BE2C (cell line): ENCODE data around the gene UBE3B.
A peak's percentile ranks its signal among the peaks of the same experiment; 100 is the strongest.

ENCODE experiments used
- DNase-seq: peaks from one replicate; pipeline ENCODE4 v3.0.0-alpha.2; 2020
- H3K27me3 ChIP-seq: fragments of 250-450 bp; sonication (Bioruptor Pico); 2 replicates; pipeline ENCODE4 v1.5.1; 2020; ENCODE audit warnings: mild to moderate bottlenecking
- H3K36me3 ChIP-seq: fragments of 250-450 bp; sonication (Bioruptor Pico); 2 replicates; pipeline ENCODE4 v1.5.1; 2020; ENCODE audit warnings: mild to moderate bottlenecking
- H3K4me1 ChIP-seq: fragments of 250-450 bp; sonication (Bioruptor Pico); 2 replicates; pipeline ENCODE4 v1.5.1; 2020
- H3K4me3 ChIP-seq: 2 replicates; pipeline ENCODE4 v1.5.1; 2011; ENCODE audit warnings: low read depth, low read length
- H3K9me3 ChIP-seq: fragments of 250-450 bp; sonication (Bioruptor Pico); 2 replicates; pipeline ENCODE4 v1.5.1; 2020
- CTCF ChIP-seq: IDR thresholded peaks from 2 replicates; pipeline ENCODE4 v1.5.1; 2012; ENCODE audit warnings: mild to moderate bottlenecking, low read depth, low read length

Gene UBE3B

GRCh38 chr12:109573029-109573913 is 95.8 kb downstream of the UBE3B start, which contains the start of the genes MMAB and MVK:
MMAB (minus strand) TSS chr12:109573504; CDS start chr12:109573480, 24 bp downstream.
MVK (plus strand) TSS chr12:109573794; CDS start chr12:109574823, 1,029 bp downstream.
- H3K4me3 ChIP-seq = peak within 1 kb of the TSS; percentile 78
- peaks cover 17% of the 10 kb centered on the region for H3K36me3 ChIP-seq
- no peaks in the 10 kb centered on the region for H3K4me1 ChIP-seq
- no peaks in the 10 kb centered on the region for H3K9me3 ChIP-seq
- DNase-seq = peak; percentile 99
- TF ChIP-seq CTCF = no peak
- H3K27me3 ChIP-seq = no peaks in the 10 kb centered on the region

GRCh38 chr12:109573914-109574244 is 96.4 kb downstream of the UBE3B start:
- DNase-seq = no peak
- Histone ChIP-seq H3K4me1 (no peaks in the 10 kb centered on the region), H3K27me3 (no peaks in the 10 kb centered on the region), H3K9me3 (no peaks in the 10 kb centered on the region), H3K4me3 (peak overlapping the region; percentile 78), H3K36me3 (peaks cover 23% of the 10 kb centered on the region)
- no peak for TF ChIP-seq CTCF

GRCh38 chr12:109575683-109576082 is 98.2 kb downstream of the UBE3B start:
- Histone ChIP-seq H3K4me1 (no peaks in the 10 kb centered on the region), H3K4me3 (no peak overlapping the region), H3K9me3 (no peaks in the 10 kb centered on the region), H3K36me3 (peaks cover 40% of the 10 kb centered on the region), H3K27me3 (no peaks in the 10 kb centered on the region)
- no peak for TF ChIP-seq CTCF
- DNase-seq = no peak

- H3K9me3 ChIP-seq = no peaks in the 10 kb centered on the region
- no peaks in the 10 kb centered on the region for H3K4me1 ChIP-seq
- H3K36me3 ChIP-seq = peaks cover 50% of the 10 kb centered on the region
- TF ChIP-seq CTCF = no peak
- no peak overlapping the region for H3K4me3 ChIP-seq
- no peaks in the 10 kb centered on the region for H3K27me3 ChIP-seq
- no peak for DNase-seq
These were observed 99.9 kb downstream of the UBE3B start for GRCh38 chr12:109577311-109577710.

GRCh38 chr12:109578330-109578927 is 101.0 kb downstream of the UBE3B start:
- no peak overlapping the region for H3K4me3 ChIP-seq
- H3K4me1 ChIP-seq = no peaks in the 10 kb centered on the region
- no peaks in the 10 kb centered on the region for H3K9me3 ChIP-seq
- H3K36me3 ChIP-seq = peaks cover 50% of the 10 kb centered on the region
- DNase-seq = no peak
- H3K27me3 ChIP-seq = no peaks in the 10 kb centered on the region
- no peak for TF ChIP-seq CTCF

GRCh38 chr12:109579639-109580038 is 102.2 kb downstream of the UBE3B start:
- peaks cover 56% of the 10 kb centered on the region for H3K36me3 ChIP-seq

More at GRCh38 chr12:109579639-109580038, 102.2 kb downstream of the UBE3B start:
- Histone ChIP-seq H3K4me1 (no peaks in the 10 kb centered on the region), H3K27me3 (no peaks in the 10 kb centered on the region), H3K9me3 (no peaks in the 10 kb centered on the region), H3K4me3 (no peak overlapping the region)
- no peak for DNase-seq
- no peak for TF ChIP-seq CTCF
